A549 (cell line): Measurements from ENCODE around the gene LGALS9C. TPM values are rescaled to one million over a fixed set of nuclear protein-coding genes. Genes with fewer than 3 reads are reported as not detected.
"Not testable (repeated sequence)": the region's sequence is repeated elsewhere in the genome, so short reads cannot be mapped to it uniquely, and the experiment has no call there.

Experiments
- ATAC-seq, 2 experiments: fragments of 200-7000 bp in 1 of 2; fragments of >200 bp in 1 of 2; cut with Nextera tagmentation in 1 of 2; cut with Tn5 transposase in 1 of 2; 3 replicates each; pipeline versions ENCODE4 v1.8.0 to v1.9.1; 2018 to 2020; ENCODE audit warnings: mild to moderate bottlenecking in 1 of 2, moderate library complexity in 1 of 2
- CTCF ChIA-PET: fragments of 300-600 bp; sonication (Branson Sonifier 250); formaldehyde crosslinking; extraction: SDS; loops from one replicate; lab custom pipeline; 2021; ENCODE audit warnings: antibody characterized with exemption, inconsistent platforms; lab: Yijun Ruan, JAX
- POLR2A ChIA-PET: fragments of 350-600 bp; formaldehyde crosslinking; extraction: SDS; loops from one replicate; lab custom pipeline; 2021; ENCODE audit warnings: antibody characterized with exemption, inconsistent platforms; lab: Yijun Ruan, JAX
- DNase-seq, 2 experiments: peaks; one replicate each; pipeline versions ENCODE4 v3.0.0 to v3.0.0-alpha.2; 2011 to 2016; ENCODE audit warnings: low read depth in 1 of 2, low spot score in 1 of 2
- FAIRE-seq: peaks from 2 replicates; lab custom pipeline; 2011; peaks lifted over from hg19 to GRCh38; lab: Jason Lieb, UNC
- H3K27ac ChIP-seq, 2 experiments: fragments of >200 bp; sonication (Bioruptor Twin); formaldehyde crosslinking; 3 replicates each; pipeline ENCODE4 v1.5.1; 2016 to 2017
- H3K4me1 ChIP-seq: fragments of >200 bp; sonication (Bioruptor Twin); formaldehyde crosslinking; 3 replicates; pipeline ENCODE4 v1.6.1; 2016
- H3K4me2 ChIP-seq: fragments of >200 bp; sonication (Bioruptor Twin); formaldehyde crosslinking; 3 replicates; pipeline ENCODE4 v1.6.1; 2016
- H3K4me3 ChIP-seq: fragments of >200 bp; sonication (Bioruptor Twin); formaldehyde crosslinking; 3 replicates; pipeline ENCODE4 v1.5.1; 2016
- H3K9me3 ChIP-seq: fragments of >200 bp; sonication (Bioruptor Twin); formaldehyde crosslinking; 3 replicates; pipeline ENCODE4 v1.6.1; 2016
- WGBS: methylation state at CpG from one replicate; pipeline ENCODE4 v1.1.6; 2017; ENCODE audit errors: missing lambda C conversion rate; 5-methylcytosine and 5-hydroxymethylcytosine counted together
- polyA plus RNA-seq, 4 experiments: library from polyadenylated mRNA; depleted of rRNA in 3 of 4; stranded (reverse); fragments of >200 nt; fragmentation: RNase III in 1 of 4; extraction: RNeasy Plus Mini Kit Qiagen cat#74134 plus additional on column Dnase treatment in 1 of 4; gene quantifications; 2 replicates in 3 of 4; 3 replicates in 1 of 4; pipeline ENCODE4 v1.2.3, GENCODE V29; 2011 to 2017

Gene LGALS9C
- polyA plus RNA-seq, 2 of the 4 experiments (the other 2 are of a cell fraction) = not detected

DNA sequence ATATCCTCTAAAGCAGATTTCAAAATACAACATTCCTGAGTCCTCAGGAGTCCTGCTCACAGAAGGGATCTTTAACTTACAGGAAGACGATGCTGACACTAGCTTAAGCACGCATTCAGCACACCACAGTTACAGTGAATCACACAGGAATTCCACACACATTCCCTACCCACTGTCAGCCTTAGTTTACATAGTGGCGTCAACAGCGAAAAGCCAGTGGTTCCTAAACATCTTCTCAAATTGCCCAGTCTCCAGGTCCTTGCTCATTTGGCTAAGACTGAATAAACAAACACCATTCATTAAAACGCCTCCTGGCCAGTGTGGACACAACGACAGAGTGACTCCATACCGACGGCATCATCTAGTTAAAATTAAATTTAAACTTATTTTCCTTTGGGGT is 17.6 kb upstream of the LGALS9C start:
- H3K9me3 ChIP-seq, DNase-seq, POLR2A ChIA-PET, H3K27ac ChIP-seq, CTCF ChIA-PET, H3K4me3 ChIP-seq, FAIRE-seq, H3K4me1 ChIP-seq: not testable (repeated sequence)
- peak; percentile 83 to 96; a peak in 5 of 6 replicates for ATAC-seq
- 10% methylated on average over 8 of the region's 8 CpGs for WGBS
- H3K4me2 ChIP-seq = peak overlapping the region; percentile 64; the same call in 2 of the 3 replicates

GRCh38 chr17:18463831-18464502 is 12.6 kb upstream of the LGALS9C start:
- CTCF ChIA-PET, H3K4me1 ChIP-seq, ATAC-seq, DNase-seq, H3K9me3 ChIP-seq, POLR2A ChIA-PET, H3K27ac ChIP-seq, H3K4me2 ChIP-seq, H3K4me3 ChIP-seq, FAIRE-seq: not testable (repeated sequence)
- WGBS = 83% methylated on average over 9 of the region's 11 CpGs

GRCh38 chr17:18466250-18466983 is 10.2 kb upstream of the LGALS9C start:
- H3K4me3 ChIP-seq, H3K4me2 ChIP-seq, DNase-seq, ATAC-seq, FAIRE-seq, CTCF ChIA-PET, H3K4me1 ChIP-seq, H3K27ac ChIP-seq, POLR2A ChIA-PET, H3K9me3 ChIP-seq: not testable (repeated sequence)
- WGBS = 51% methylated on average over 6 of the region's 6 CpGs

- POLR2A ChIA-PET, H3K4me1 ChIP-seq, FAIRE-seq, H3K4me3 ChIP-seq, H3K4me2 ChIP-seq, H3K27ac ChIP-seq, CTCF ChIA-PET, DNase-seq, H3K9me3 ChIP-seq, ATAC-seq: not testable (repeated sequence)
- WGBS = 54% methylated on average over 5 of the region's 5 CpGs
Measured at GRCh38 chr17:18467001-18467400, 9.6 kb upstream of the LGALS9C start.

DNA sequence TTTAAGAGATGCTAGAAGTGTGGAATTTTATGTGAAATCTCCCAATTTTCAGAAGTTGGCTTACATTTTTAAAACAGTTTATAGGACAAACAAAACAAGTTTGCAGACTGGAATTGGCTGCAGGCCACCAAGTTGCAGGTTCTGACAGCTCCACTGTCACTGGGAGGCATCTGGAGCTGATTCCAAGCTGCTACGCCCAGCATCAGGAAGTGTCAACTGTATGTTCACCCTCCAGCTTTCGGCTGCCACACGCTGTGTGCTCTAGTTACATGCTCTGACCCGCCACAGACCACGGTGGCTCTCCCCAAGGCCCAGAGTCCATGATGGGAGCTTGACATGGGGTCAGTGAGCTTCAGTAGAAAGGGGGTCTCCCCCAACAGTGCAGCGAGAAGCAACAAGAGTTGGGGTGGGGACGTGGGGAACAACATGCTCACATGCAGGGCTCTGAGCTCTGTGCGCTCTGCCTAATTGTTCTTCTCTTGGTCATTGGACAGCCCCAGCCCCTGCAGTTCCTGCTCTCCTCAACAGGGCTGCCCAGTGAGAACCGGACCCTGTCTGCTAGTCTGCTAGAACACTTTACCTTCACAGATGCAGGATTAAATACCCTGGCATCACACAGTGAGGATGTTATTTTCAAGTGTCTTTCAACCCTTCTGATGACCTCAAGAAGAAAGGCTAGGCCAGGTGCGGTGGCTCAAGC is 8.0 kb upstream of the LGALS9C start:
- H3K4me1 ChIP-seq, H3K9me3 ChIP-seq, POLR2A ChIA-PET, FAIRE-seq, H3K4me3 ChIP-seq, DNase-seq, H3K27ac ChIP-seq, CTCF ChIA-PET, H3K4me2 ChIP-seq: not testable (repeated sequence)
- 73% methylated on average over 5 of the region's 10 CpGs for WGBS
- peak in 1 of 2 experiments; percentile 51; a peak in 1 of 6 replicates for ATAC-seq

- H3K4me3 ChIP-seq, POLR2A ChIA-PET, H3K4me2 ChIP-seq, H3K27ac ChIP-seq, ATAC-seq, H3K9me3 ChIP-seq, DNase-seq, CTCF ChIA-PET, H3K4me1 ChIP-seq, FAIRE-seq: not testable (repeated sequence)
- WGBS = 39% methylated on average over 2 of the region's 2 CpGs
Measured at GRCh38 chr17:18469837-18470236, 6.8 kb upstream of the LGALS9C start.

DNA sequence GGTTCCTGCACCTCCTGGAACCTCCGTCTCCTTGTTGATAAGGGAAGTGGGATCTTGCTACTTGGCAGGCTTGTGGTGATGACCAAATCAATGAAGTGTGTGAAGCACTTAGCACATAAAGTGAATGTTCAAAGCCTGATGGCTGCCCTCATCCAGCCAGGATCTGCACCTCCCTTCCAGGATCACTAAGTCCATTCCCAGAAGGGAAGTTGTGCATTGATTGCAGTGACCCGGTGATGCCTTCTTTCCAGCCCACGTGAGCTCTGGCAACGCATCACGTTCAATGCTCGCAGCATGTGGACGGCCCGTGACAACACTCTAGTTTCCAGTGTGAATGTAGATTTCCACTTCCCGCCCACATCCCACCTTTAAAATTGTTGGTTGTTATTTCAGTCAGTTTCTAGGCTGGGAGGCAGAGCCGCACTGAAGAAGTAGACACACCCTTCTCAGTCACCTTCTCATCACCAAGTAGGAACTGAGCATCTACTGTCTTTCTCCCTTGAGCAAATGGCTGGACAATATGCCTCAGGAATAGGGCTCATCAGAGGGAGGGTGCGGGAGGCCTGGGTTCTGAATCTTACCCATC is 6.2 kb upstream of the LGALS9C start:
- CTCF ChIA-PET, ATAC-seq, H3K4me3 ChIP-seq, DNase-seq, H3K9me3 ChIP-seq, H3K27ac ChIP-seq, H3K4me1 ChIP-seq, POLR2A ChIA-PET, H3K4me2 ChIP-seq: not testable (repeated sequence)
- peak; percentile 28 for FAIRE-seq
- 53% methylated on average over 3 of the region's 11 CpGs for WGBS

DNA sequence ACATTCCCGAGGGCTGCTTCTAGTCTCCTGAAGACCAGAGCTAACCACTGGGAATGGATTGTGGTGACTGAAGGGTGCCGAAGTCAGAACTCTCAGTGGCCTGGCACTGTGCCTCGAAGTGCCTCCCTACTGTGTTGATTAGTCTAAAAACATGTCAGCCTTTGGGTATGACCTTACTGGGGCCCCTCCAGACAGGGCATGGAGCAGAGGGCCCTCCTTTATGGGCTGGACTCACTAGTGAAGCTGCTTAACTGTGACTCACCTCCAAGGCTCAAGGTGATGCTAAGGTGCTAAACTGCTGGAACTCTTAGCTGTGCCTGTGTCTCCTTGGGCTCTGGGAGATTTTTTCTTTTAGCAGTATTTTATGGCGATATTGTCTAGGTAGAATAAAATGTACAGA is 2.6 kb upstream of the LGALS9C start:
- POLR2A ChIA-PET, DNase-seq, H3K9me3 ChIP-seq, H3K4me2 ChIP-seq, CTCF ChIA-PET, H3K4me1 ChIP-seq, FAIRE-seq, H3K27ac ChIP-seq, H3K4me3 ChIP-seq: not testable (repeated sequence)
- 70% methylated on average over 2 of the region's 4 CpGs for WGBS
- peak in 1 of 2 experiments; percentile 23; a peak in 1 of 6 replicates for ATAC-seq

DNA sequence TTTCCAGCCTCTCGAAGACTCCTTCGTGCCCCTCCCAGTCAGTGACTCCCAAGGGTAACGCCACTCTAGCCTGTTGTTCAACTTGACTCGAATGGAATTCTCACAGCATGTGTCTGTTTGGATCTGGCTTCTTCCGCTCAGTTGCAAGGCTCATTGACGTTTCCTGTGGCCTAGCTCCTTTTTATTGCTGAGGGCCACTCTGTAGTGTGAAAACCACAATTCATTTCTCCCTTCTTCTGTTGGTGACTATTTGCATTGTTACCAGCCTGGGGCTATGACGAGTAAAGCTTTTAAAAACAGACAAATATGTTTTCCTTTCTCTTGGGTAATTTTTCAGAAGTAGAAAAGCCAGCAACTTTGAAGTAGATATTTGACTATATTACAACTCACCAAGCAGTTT is 1.8 kb upstream of the LGALS9C start:
- H3K9me3 ChIP-seq, H3K4me1 ChIP-seq, H3K4me3 ChIP-seq, ATAC-seq, H3K27ac ChIP-seq, CTCF ChIA-PET, FAIRE-seq, DNase-seq, POLR2A ChIA-PET, H3K4me2 ChIP-seq: not testable (repeated sequence)
- WGBS = 69% methylated on average over 5 of the region's 7 CpGs

GRCh38 chr17:18477367-18477766 is 778 bp downstream of the LGALS9C start:
- 67% methylated on average over 3 of the region's 5 CpGs for WGBS
- not testable (repeated sequence) for H3K4me3 ChIP-seq

More at GRCh38 chr17:18477367-18477766, 778 bp downstream of the LGALS9C start:
- H3K4me1 ChIP-seq, DNase-seq, H3K9me3 ChIP-seq, POLR2A ChIA-PET, H3K4me2 ChIP-seq, ATAC-seq, H3K27ac ChIP-seq, FAIRE-seq: not testable (repeated sequence)
- CTCF ChIA-PET = interaction anchor here (0.5 kb wide), 1 partner anchor 166 kb away, joined by 3 read pairs; no protein-coding TSS in a partner anchor
